ENCODE results near the gene ARL15.
"Not testable (repeated sequence)": the region's sequence is repeated elsewhere in the genome, so short reads cannot be mapped to it uniquely, and the experiment has no call there.

ARL15 gene

DNA sequence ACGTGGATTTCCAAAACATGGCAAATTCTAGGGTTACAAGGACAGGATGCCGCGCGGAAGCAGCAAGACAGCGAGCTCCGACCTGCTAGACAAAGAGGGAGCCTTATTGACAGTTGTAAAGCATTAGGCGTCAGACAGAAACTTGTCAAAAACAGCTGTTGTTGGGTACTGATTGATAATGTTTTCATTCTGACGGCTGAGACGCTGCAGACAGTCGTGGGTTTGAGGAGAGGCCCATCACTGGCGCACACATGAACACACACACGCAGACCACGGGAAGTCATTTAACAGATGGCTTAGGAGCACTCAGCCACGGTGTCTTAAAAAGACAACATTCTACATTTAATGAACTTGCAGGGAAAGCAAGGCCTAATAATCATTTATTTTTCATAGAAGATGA lies 426.0 kb downstream of the ARL15 start:
- DNase-seq, result no peak

DNA sequence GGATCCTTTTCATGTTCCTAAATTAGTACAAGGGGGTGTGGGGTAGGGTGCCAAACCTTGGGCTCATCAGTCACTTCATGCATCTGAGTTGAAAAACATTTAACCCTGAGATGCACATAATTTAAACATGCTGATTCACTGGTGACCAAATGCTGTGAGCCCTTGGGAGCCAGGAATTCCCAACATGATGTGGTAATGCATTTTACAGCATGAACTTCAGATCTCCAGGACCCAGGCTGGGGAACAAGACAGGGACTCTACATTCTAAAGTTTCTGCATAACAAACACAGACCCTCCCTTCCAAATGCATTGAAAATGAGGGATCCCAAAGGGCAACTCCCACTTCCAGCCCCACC lies 427.7 kb downstream of the ARL15 start:
- no peak for DNase-seq

DNA sequence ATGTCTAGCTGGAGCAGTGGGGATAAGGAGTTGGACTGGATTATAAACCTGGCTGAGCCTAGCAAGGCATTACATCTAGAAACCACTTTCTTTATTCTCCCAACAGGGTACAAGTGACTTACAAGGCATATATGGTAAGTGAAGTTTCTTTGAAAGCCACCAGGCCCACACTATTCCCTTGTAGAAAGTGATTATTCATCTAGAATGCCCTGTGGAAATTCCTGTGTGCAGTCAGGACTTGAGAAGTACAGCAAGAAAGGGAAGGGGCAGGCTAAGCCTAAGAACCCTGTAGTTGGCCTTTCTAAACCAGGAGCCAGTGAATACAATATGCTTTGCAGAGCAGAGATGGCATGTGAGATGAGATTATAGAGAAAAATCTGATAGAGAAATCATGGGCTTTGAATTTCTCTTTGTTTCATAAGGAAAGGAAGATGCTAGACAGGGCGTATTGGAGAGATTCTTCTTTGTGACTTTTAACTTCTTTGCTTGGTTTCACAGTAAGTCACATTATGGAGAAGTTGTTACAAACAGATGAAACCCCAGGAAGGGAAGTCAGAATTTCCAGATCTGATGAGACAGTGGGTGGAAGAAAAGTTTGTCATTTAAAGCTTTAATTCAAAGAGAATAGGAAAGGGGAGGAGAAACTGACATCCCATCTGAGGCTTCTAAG lies 428.2 kb downstream of the ARL15 start:
- peak; percentile 44 to 64 for DNase-seq

DNA sequence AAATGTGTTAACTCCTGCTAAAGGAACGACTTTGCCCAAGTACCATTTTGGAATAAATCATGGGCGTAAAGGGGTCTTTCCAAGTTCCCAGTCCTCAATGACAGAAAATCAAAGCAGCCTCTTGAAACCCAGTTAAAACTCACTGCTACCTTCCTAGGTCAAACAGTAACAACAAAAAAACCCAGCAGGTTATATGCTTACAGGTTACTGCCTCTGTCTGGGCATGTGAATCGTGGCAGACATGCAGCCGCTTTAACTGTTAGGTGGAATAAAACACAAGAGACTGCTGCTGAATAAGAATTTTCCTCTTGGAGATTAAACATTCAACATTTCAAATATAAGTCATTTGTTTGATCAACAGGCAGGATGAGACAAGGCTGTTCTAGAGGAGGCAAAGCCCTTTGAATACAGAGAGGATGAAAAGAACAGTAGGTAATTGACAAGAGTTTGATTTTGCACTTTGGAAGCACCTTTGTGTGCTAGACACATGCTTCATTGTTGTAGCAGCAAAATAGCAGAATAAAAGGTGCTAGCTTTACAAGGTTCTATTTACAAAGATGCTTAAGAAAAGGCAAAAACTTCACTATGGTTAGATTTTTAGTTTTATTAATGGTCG lies 430.6 kb downstream of the ARL15 start:
- no peak for DNase-seq

DNA sequence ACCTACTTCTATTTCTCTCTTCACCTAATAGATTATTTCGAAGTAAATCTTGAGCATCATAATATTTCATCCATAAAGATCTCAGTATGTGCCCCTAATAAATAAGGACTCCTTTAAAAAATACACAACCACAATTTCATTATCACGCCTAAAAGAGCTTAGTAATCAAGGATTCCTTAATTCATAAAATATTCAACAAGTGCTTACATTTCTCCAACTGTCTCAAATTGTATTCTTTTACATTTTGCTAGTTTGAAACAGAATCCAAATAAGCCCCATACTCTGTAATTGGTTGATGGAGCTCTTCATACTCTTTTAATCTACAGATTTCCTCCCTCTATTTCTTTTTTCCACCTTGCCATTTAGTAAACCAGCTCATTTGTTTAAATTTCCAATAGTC lies 432.4 kb downstream of the ARL15 start:
- DNase-seq, result no peak

DNA sequence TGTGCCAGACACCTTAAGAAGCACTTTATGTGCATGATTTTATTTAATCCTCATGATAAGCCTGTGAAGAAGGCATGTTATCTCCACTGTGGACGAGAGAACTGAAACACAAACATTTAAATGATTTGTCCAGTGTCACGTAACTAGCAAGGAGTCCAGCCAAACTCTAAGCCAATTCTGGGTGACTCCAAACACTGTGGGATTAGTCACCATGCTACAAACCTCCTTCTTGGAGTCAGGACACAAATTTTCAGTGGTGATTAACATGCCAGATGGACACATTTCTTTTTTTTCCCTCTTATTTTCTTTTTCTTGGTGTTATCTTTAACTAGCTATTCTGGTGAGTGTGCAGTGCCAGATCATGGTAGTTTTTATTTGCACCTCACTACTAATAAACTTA lies 433.1 kb downstream of the ARL15 start:
- no peak for DNase-seq

DNA sequence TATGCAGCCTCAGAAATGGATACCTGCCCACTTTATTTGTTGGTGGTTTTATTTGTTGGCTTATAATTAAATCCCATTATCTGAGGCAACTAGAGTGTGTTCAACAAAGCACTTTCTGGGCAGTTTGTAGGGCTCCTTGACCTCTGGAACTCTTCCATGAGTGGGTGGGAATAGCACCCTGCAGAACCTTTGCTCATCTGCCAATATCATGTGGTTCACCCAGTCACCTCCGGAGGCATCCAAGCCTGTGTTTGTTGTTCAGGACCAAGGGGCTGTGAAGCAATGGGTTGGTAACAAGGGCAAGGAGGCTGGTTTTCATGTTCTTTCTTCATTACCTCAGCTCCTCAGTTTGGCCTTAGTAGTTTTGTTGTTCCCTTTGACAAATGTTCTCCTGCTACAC lies 436.0 kb downstream of the ARL15 start:
- no peak for DNase-seq

DNA sequence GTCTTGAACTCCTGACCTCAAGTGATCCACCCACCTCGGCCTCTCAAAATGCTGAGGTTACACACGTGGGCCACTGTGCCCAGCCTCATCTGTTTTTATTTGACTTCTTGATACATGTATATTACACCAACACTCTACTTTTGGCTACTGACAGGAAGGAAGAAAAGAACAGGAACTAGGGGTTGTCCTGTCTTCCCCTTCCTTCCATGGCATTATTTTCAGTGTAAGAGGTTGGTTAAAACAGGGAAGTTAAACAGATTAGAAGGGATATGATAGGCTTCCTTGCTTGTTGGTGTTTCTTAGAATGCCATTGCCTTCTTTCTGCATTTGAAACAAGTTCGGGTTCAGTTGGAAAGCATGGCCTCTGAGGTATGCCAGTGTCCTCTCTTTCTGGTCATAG lies 437.1 kb downstream of the ARL15 start:
- peak; percentile 12 to 54 for DNase-seq

DNA sequence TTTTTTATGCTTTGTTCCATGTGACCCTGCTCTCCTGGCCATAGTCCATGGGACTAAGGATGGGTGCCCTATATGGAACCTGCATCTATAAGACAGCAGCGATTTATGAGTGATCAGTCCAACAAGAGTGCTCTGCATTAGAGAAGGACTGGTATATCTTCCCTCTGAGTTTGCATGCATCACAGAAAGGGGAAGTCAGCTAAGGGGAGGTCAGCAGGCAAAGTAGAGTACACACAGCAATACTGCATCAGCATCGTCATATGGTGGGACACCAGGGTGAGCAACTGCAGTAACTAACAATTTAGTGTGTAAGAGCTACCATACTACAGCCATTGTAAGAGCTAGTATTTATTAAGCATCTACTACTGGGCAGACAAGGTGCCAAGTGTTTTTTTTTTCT lies 438.6 kb downstream of the ARL15 start:
- DNase-seq, result peak in 1 of 2 donors; percentile 26

DNA sequence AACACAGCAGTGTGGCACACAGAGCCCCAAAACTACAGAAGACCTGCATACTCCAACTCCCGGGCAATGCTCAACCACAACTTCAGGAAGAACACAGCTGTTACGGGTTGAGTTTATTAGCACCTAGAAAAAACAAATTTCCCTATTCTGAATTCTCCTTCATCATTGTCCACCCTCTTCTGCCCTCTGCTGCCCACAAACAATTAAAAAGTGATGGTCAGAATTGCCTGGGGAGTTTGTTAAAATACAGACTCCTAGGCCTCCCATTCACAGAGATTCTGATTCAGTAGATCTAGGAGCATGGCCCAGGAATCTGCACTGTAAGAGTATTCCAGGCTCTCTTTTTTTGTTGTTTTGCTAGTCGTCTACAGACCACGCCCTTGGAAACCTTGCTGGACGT lies 439.3 kb downstream of the ARL15 start:
- no peak for DNase-seq

DNA sequence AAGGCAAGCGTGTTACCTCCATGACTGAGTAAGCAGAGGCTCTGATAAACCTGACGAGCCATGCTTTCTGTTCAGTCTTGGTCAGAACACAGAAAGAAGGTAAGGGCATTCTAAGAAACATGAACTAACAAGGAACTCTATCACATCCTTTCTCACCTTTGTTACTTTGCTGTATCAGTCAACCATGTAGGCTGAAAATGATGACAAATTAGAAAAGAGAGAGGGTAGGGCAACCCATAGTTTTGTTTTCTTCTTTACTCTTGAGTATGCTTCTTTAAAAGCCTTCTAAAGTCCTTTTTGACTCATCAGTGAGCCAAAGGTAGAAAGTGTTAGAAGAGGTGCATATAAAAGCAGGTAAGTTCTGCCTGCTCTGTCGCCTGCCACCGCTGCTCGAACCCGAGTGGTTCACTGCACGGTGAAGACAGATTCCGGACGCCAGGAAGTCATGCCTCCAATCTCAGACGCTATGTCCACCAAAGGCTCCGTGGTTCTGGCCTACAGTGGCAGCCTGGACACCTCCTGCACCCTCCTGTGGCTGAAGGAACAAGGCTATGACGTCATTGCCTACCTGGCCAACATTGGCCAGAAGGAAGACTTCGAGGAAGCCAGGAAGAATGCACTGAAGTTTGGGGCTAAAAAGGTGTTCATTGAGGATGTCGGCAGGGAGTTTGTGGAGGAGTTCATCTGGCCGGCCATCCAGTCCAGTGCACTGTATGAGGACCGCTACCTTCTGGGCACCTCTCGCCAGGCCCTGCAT lies 451.5 kb downstream of the ARL15 start:
- no peak for DNase-seq

DNA sequence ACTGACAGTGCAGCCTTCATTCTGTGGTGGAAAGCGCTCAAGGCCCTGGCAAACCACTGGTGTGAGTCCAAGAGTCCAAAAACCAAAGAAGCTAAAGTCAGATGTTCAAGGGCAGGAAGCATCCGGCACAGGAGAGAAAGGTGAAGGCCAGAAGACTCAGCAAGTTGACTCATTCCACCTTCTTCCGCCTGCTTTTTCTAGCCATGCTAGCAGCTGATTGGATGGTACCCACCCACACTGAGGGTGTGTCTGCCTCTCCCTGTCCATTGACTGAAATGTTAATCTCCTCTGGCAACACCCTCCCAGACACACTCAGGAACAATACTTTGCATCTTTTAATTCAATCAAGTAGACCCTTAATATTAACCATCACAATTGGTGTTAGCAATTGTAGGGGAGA lies 453.9 kb downstream of the ARL15 start:
- no peak for DNase-seq

DNA sequence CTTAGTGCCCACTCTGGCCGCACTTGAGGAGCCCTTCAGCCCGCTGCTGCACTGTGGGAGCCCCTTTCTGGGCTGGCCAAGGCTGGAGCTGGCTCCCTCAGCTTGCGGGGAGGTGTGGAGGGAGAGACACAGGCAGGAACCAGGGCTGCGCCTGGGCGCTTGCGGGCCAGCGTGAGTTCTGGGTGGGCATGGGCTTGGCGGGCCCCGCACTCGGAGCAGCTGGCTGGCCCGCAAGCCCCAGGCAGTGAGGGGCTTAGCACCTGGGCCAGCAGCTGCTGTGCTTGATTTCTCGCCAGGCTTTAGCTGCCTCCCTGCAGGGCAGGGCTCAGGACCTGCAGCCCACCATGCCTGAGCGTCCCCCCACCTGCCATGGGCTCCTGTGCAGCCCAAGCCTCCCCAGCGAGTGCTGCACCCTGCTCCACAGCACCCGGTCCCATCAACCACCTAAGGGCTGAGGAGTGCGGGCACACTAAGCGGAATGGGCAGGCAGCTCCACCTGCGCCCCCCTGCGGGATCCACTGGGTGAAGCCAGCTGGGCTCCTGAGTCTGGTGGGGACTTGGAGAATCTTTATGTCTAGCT lies 473.4 kb downstream of the ARL15 start:
- not testable (repeated sequence) for DNase-seq

DNA sequence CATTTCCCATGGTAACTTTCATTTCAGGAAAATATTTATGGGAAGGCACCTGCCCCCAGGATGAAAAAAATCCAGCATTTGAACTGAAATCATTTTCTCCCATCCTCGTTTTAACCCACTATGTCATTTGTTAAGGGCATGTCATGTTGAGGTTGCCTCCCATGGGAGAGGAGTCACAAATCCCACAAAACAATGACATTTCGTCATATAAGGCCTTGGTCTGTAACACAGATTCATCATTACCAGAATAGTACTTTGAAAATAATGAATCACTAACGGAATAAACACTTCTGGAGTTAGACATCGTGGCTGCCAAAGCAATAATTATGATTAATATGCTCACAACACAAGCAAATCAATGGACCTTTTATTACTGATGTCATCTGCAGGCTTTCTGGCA lies 475.9 kb downstream of the ARL15 start:
- DNase-seq, result no peak
